ENCODE measurements around the gene PAN2. TPM values are rescaled to one million over a fixed set of nuclear protein-coding genes. Genes with fewer than 3 reads are reported as not detected.

PAN2 gene
- total RNA-seq, 5 donors from 2014 or later (not counting 1 experiment from before 2014, with no cell fraction given) = 126 to 187 (median 164) TPM

GRCh38 chr12:56374726-56375597 is 41.2 kb upstream of the PAN2 start:
- 87% methylated on average over 3 of the region's 7 CpGs for WGBS (ENCODE audit: insufficient coverage)
- Histone ChIP-seq H3K36me3 (ENCODE audit: control insufficient read depth in 2 of 2, extremely low read depth in 1 of 2, insufficient read depth in 1 of 2, low read length in 1 of 2) (no peaks in the 10 kb centered on the region), H3K27ac (ENCODE audit: low read length) (no peak overlapping the region), H3K9me3 (no peaks in the 10 kb centered on the region), H3K27me3 (replicated peaks in 1 of 2; ENCODE audit: control insufficient read depth in 2 of 2, extremely low read depth in 1 of 2, insufficient read depth in 2 of 2, low read length in 1 of 2) (no peaks in the 10 kb centered on the region), H3K4me1 (ENCODE audit: control insufficient read depth in 1 of 2, extremely low read depth in 1 of 2, insufficient read depth in 2 of 2, low read length in 2 of 2) (no peaks in the 10 kb centered on the region), H3K4me3 (ENCODE audit: control insufficient read depth in 1 of 2, extremely low read depth in 1 of 2, low read length in 1 of 2) (no peak overlapping the region)
- ATAC-seq (replicated peaks in 1 of 4) (no peak), DNase-seq (no peak)
- ChIA-PET CTCF (no interaction called here), POLR2A (interaction anchor here in 1 of 2 donors (0.6 kb wide), 1 partner anchor 1078 kb away, joined by 3 read pairs; no protein-coding TSS in a partner anchor)
- Mint-ChIP-seq H3K27me3 (no peaks in the 10 kb centered on the region), H3K27ac (no peak overlapping the region), H3K4me1 (peaks cover 0 to 6% (median 0%) of the 10 kb centered on the region in 3 donors), H3K36me3 (no peaks in the 10 kb centered on the region), H3K4me3 (no peak overlapping the region), H3K9me3 (peaks cover 2 to 4% (median 3%) of the 10 kb centered on the region in 3 donors)

DNA sequence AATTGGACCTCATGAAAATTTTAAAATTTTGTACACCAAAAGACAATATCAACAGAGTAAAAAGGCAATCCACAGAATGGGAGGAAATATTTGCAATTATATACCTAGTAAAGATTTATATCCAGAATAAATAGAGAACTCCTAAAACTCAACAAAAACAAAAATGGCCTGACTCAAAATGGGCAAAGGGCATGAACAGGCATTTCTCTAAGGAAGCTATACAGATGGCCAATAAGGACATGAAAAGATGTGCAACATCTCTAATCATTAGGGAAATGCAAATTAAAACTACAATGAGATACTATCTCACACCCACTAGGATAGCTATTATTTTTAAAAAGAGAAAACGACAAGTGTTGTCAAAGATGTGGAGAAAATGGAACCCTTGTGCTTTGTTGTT is 39.7 kb upstream of the PAN2 start:
- ChIA-PET CTCF (no interaction called here), POLR2A (interaction anchor here in 1 of 2 donors (0.9 kb wide), 1 partner anchor 41 kb away, joined by 3 read pairs; no protein-coding TSS in a partner anchor)
- Histone ChIP-seq H3K4me3 (ENCODE audit: control insufficient read depth in 1 of 2, extremely low read depth in 1 of 2, low read length in 1 of 2) (no peak overlapping the region), H3K27me3 (replicated peaks in 1 of 2; ENCODE audit: control insufficient read depth in 2 of 2, extremely low read depth in 1 of 2, insufficient read depth in 2 of 2, low read length in 1 of 2) (no peaks in the 10 kb centered on the region), H3K9me3 (no peaks in the 10 kb centered on the region), H3K4me1 (ENCODE audit: control insufficient read depth in 1 of 2, extremely low read depth in 1 of 2, insufficient read depth in 2 of 2, low read length in 2 of 2) (no peaks in the 10 kb centered on the region), H3K27ac (ENCODE audit: low read length) (no peak overlapping the region), H3K36me3 (ENCODE audit: control insufficient read depth in 2 of 2, extremely low read depth in 1 of 2, insufficient read depth in 1 of 2, low read length in 1 of 2) (no peaks in the 10 kb centered on the region)
- ATAC-seq (replicated peaks in 1 of 4) = no peak
- DNase-seq = no peak
- H3K4me1 Mint-ChIP-seq = peaks cover 0 to 6% (median 0%) of the 10 kb centered on the region in 3 donors
- no peak overlapping the region for H3K4me3 Mint-ChIP-seq
- no peaks in the 10 kb centered on the region for H3K36me3 Mint-ChIP-seq
- no peak overlapping the region for H3K27ac Mint-ChIP-seq
- H3K27me3 Mint-ChIP-seq = no peaks in the 10 kb centered on the region
- no CpG with 5 or more reads among the region's 1 CpG for WGBS (ENCODE audit: insufficient coverage)
- H3K9me3 Mint-ChIP-seq = peaks cover 2 to 4% (median 3%) of the 10 kb centered on the region in 3 donors

DNA sequence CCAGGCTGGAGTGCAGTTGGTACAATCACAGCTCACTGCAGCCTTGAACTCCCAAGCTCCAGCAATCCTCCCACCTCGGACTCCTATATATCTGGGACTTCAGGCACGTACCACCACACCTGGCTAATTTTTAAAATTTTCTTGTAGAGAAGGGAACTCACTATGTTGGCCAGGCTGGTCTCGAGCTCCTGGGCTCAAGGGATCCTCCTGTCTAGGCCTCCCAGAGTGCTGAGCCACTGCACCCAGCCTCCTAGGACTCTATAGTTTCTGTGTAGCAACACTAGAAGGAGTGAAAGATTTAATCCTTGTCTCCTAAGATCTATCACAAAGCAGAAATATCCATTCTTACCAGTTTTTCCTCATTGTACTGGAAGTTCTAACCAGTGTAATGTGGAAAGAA is 33.1 kb upstream of the PAN2 start:
- Histone ChIP-seq H3K4me1 (ENCODE audit: control insufficient read depth in 1 of 2, extremely low read depth in 1 of 2, insufficient read depth in 2 of 2, low read length in 2 of 2) (no peaks in the 10 kb centered on the region), H3K9me3 (no peaks in the 10 kb centered on the region), H3K4me3 (ENCODE audit: control insufficient read depth in 1 of 2, extremely low read depth in 1 of 2, low read length in 1 of 2) (no peak overlapping the region), H3K36me3 (ENCODE audit: control insufficient read depth in 2 of 2, extremely low read depth in 1 of 2, insufficient read depth in 1 of 2, low read length in 1 of 2) (no peaks in the 10 kb centered on the region), H3K27ac (ENCODE audit: low read length) (no peak overlapping the region), H3K27me3 (replicated peaks in 1 of 2; ENCODE audit: control insufficient read depth in 2 of 2, extremely low read depth in 1 of 2, insufficient read depth in 2 of 2, low read length in 1 of 2) (peaks cover 0 to 6% of the 10 kb centered on the region in 2 experiments)
- Mint-ChIP-seq H3K27me3 (no peaks in the 10 kb centered on the region), H3K4me3 (no peak overlapping the region), H3K4me1 (no peaks in the 10 kb centered on the region), H3K36me3 (no peaks in the 10 kb centered on the region), H3K9me3 (no peaks in the 10 kb centered on the region), H3K27ac (no peak overlapping the region)
- CTCF ChIA-PET = interaction anchor here (0.6 to 0.7 kb wide), 2 partner anchors 73 to 553 kb away, joined by 3 to 4 read pairs; no protein-coding TSS in a partner anchor
- DNase-seq = no peak
- ATAC-seq (replicated peaks in 1 of 4) = no peak
- POLR2A ChIA-PET = no interaction called here
- WGBS (ENCODE audit: insufficient coverage) = no CpG with 5 or more reads among the region's 3 CpGs

DNA sequence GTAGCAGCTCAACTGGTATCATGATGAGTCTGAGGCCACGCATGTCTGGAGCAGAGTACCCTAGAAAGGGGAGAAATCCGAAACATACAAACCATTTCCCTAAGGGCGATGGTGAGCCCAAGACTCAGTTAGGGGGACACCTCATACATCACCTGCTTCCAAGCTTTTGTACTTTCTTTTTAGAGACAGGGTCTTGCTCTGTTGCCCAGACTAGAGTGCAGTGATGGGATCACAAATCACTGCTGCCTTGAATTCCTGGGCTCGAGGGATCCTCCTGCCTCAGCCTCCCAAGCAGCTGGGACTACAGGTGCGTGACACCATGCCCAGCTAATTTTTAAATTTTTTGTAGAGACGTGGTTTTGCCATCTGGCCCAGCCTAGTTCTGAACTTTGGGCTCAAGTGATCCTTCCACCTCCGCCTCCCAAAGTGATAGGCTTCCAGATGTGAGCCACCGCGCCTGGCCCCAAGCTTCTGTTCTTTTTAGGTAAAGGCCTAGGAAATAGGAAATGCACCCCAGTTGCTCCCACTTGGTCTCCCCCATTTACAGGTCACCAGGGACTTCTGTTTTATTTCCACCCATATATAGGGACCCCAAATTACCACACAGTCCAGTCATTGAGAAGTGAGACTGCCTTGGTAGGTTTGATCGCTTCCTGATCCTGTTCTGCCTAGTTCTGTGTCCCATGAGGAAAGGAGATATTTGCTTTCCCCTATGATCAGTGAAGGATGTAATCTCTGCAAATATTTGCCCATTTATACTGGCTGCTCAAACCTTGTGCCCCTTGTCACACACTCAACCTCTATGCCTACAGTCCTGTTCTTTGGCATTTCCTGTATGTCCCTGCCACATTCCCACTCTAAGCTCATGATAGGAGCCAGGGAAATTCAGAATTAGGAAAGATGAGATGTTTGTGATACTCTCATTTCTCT is 28.6 kb upstream of the PAN2 start, which contains the start of gene APOF:
APOF (minus strand) TSS at position 728 of the 930 bp plus-strand sequence; CDS start at position 616, 112 bp downstream.
- no peaks in the 10 kb centered on the region for H3K9me3 ChIP-seq
- peaks cover 8 to 22% of the 10 kb centered on the region in 2 experiments for H3K4me1 ChIP-seq (ENCODE audit: control insufficient read depth in 1 of 2, extremely low read depth in 1 of 2, insufficient read depth in 2 of 2, low read length in 2 of 2)
- no peak for DNase-seq
- no peak within 1 kb of the TSS for H3K27ac ChIP-seq (ENCODE audit: low read length)
- peak within 1 kb of the TSS; percentile 84 to 96 (median 95) for H3K4me3 Mint-ChIP-seq
- no peak for ATAC-seq (replicated peaks in 1 of 4)
- H3K36me3 ChIP-seq (ENCODE audit: control insufficient read depth in 2 of 2, extremely low read depth in 1 of 2, insufficient read depth in 1 of 2, low read length in 1 of 2) = no peaks in the 10 kb centered on the region
- H3K27me3 ChIP-seq (replicated peaks in 1 of 2; ENCODE audit: control insufficient read depth in 2 of 2, extremely low read depth in 1 of 2, insufficient read depth in 2 of 2, low read length in 1 of 2) = peaks cover 0 to 3% of the 10 kb centered on the region in 2 experiments
- H3K9me3 Mint-ChIP-seq = no peaks in the 10 kb centered on the region
- POLR2A ChIA-PET = no interaction called here
- H3K27me3 Mint-ChIP-seq = no peaks in the 10 kb centered on the region
- H3K4me3 ChIP-seq (ENCODE audit: control insufficient read depth in 1 of 2, extremely low read depth in 1 of 2, low read length in 1 of 2) = no peak within 1 kb of the TSS
- WGBS (ENCODE audit: insufficient coverage) = 100% methylated on average over 3 of the region's 10 CpGs
- CTCF ChIA-PET = interaction anchor here in 1 of 2 donors (1.1 kb wide), 2 partner anchors 9 to 102 kb away, joined by 3 read pairs; no protein-coding TSS in a partner anchor
- peaks cover 24 to 33% (median 31%) of the 10 kb centered on the region in 3 donors for H3K4me1 Mint-ChIP-seq
- H3K36me3 Mint-ChIP-seq = no peaks in the 10 kb centered on the region
- H3K27ac Mint-ChIP-seq = peak within 1 kb of the TSS; percentile 94 to 98

DNA sequence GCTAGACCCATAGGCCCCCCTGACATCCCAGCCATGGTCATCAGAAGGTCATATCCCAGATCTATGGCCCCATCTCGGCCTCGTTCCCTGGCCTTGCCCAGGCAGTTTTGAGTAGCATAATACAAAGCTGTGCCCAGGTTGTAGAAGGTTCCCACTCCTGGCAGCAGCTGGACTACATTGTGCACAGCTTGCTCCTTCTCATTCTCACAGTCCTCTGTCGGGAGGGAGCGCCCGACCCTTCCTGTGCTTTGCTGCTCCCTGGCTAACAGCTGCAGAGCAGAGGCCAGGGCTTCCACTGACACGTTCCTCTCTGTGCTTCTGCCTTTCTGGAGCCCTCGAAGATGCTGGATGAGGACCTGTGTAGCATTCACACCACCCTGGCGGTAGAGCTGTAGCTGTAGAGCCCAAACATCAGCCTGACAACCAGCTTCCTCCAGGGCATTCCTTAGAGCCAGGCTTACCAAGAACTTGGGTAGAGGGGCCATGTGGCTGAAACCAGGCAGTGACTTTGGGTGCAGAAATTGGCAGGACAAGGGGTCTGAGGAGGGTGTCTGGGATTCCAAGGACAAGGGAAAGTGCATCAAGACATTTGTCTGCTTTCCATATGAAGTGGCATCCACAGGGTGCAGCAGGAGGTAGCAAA is 27.8 kb upstream of the PAN2 start:
- WGBS (ENCODE audit: insufficient coverage) = 90% methylated on average over 8 of the region's 8 CpGs
- no peak overlapping the region for H3K4me3 ChIP-seq (ENCODE audit: control insufficient read depth in 1 of 2, extremely low read depth in 1 of 2, low read length in 1 of 2)
- H3K36me3 ChIP-seq (ENCODE audit: control insufficient read depth in 2 of 2, extremely low read depth in 1 of 2, insufficient read depth in 1 of 2, low read length in 1 of 2) = no peaks in the 10 kb centered on the region
- no peaks in the 10 kb centered on the region for H3K27me3 Mint-ChIP-seq
- H3K27me3 ChIP-seq (replicated peaks in 1 of 2; ENCODE audit: control insufficient read depth in 2 of 2, extremely low read depth in 1 of 2, insufficient read depth in 2 of 2, low read length in 1 of 2) = no peaks in the 10 kb centered on the region
- POLR2A ChIA-PET = no interaction called here
- H3K27ac ChIP-seq (ENCODE audit: low read length) = no peak overlapping the region
- H3K9me3 ChIP-seq = no peaks in the 10 kb centered on the region
- CTCF ChIA-PET = no interaction called here
- H3K9me3 Mint-ChIP-seq = no peaks in the 10 kb centered on the region
- H3K4me1 ChIP-seq (ENCODE audit: control insufficient read depth in 1 of 2, extremely low read depth in 1 of 2, insufficient read depth in 2 of 2, low read length in 2 of 2) = peaks cover 8 to 24% of the 10 kb centered on the region in 2 experiments
- no peak for ATAC-seq (replicated peaks in 1 of 4)
- peak overlapping the region; percentile 84 to 96 (median 95) for H3K4me3 Mint-ChIP-seq
- no peak for DNase-seq
- peaks cover 25 to 33% (median 31%) of the 10 kb centered on the region in 3 donors for H3K4me1 Mint-ChIP-seq
- peak overlapping the region; percentile 94 to 98 for H3K27ac Mint-ChIP-seq
- H3K36me3 Mint-ChIP-seq = no peaks in the 10 kb centered on the region

Measured in T-cell (primary cell).